ENCODE data around the gene SORL1. TPM values are rescaled to one million over a fixed set of nuclear protein-coding genes. Genes with fewer than 3 reads are reported as not detected.

Gene SORL1
- total and polyA plus RNA-seq, 4 donors, result 21.4 to 80.6 (median 29.3) TPM

DNA sequence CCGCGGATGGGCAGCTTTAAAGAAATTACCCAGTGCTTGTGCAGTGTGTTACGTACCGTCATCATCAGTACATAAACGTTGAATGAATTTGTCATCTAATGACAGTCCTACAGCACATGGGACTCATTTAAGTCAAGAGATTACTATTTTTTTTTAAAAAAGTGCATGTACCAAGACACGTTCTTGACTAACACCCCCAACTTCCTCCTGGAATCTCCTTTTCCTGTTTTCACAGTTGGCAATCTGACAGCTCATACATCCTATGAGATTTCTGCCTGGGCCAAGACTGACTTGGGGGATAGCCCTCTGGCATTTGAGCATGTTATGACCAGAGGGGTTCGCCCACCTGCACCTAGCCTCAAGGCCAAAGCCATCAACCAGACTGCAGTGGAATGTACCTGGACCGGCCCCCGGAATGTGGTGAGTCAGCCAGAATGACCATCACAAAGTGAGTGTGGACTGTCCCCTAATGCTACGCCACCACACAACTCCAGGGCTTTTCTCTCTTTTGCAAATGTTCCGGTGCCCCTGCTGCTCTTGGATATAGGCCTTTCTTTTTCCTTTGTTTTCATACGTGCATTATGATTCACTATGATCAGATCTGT is 162.6 kb downstream of the SORL1 start:
- Histone ChIP-seq H3K27ac (ENCODE audit: low read depth, low read length) (no peak overlapping the region), H3K27me3 (ENCODE audit: control insufficient read depth, insufficient read depth, low read length) (no peaks in the 10 kb centered on the region), H3K4me3 (ENCODE audit: low read depth, low read length) (no peak overlapping the region), H3K4me1 (ENCODE audit: control insufficient read depth, insufficient read depth, low read length) (no peaks in the 10 kb centered on the region), H3K36me3 (ENCODE audit: control insufficient read depth, insufficient read depth, low read length) (peaks cover 29% of the 10 kb centered on the region), H3K9me3 (ENCODE audit: control insufficient read depth, insufficient read depth, low read length) (no peaks in the 10 kb centered on the region)
- WGBS (ENCODE audit: insufficient coverage), result 96% methylated on average over 8 of the region's 12 CpGs
- DNase-seq (ENCODE audit: low read depth in 4 of 6, low spot score in 6 of 6), result no peak

DNA sequence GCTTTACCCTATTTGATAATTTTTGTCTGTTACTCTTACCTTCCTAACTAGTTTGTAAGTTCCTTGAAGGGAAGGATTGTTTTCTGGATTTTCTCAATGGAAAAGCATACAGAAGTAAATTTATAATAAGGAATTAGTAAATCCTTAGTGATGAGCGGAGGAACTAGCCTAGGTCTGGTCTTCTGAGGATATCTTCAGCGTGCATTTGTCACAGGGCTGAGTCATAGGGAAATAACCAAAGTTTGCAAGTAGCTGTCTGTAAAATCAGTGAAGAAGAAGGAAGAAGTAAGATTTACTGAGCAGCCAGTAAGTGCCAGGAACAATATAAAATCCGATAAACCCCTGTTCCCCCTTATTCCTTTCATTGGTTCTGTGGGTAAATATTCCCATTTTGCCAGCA is 163.4 kb downstream of the SORL1 start:
- H3K27ac ChIP-seq (ENCODE audit: low read depth, low read length), result no peak overlapping the region
- 90% methylated on average over 2 of the region's 3 CpGs for WGBS (ENCODE audit: insufficient coverage)
- H3K27me3 ChIP-seq (ENCODE audit: control insufficient read depth, insufficient read depth, low read length), result no peaks in the 10 kb centered on the region
- no peaks in the 10 kb centered on the region for H3K4me1 ChIP-seq (ENCODE audit: control insufficient read depth, insufficient read depth, low read length)
- H3K36me3 ChIP-seq (ENCODE audit: control insufficient read depth, insufficient read depth, low read length), result peaks cover 34% of the 10 kb centered on the region
- H3K4me3 ChIP-seq (ENCODE audit: low read depth, low read length), result no peak overlapping the region
- DNase-seq (ENCODE audit: low read depth in 4 of 6, low spot score in 6 of 6), result no peak
- no peaks in the 10 kb centered on the region for H3K9me3 ChIP-seq (ENCODE audit: control insufficient read depth, insufficient read depth, low read length)

DNA sequence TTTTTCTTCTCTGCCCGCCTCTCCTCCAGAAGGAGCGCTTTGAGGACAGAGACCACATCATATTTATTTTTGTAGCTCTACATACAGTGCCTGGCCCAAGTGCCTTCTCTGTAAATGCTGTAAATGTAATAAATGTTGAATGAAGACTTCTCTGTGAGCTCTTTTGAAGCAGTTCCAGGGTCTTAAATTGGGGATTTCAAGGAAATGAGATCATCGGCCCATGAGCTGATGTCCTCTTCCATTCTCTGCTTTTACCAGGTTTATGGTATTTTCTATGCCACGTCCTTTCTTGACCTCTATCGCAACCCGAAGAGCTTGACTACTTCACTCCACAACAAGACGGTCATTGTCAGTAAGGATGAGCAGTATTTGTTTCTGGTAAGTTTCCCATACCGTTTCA is 166.4 kb downstream of the SORL1 start:
- Histone ChIP-seq H3K27me3 (ENCODE audit: control insufficient read depth, insufficient read depth, low read length) (no peaks in the 10 kb centered on the region), H3K4me1 (ENCODE audit: control insufficient read depth, insufficient read depth, low read length) (no peaks in the 10 kb centered on the region), H3K4me3 (ENCODE audit: low read depth, low read length) (no peak overlapping the region), H3K36me3 (ENCODE audit: control insufficient read depth, insufficient read depth, low read length) (peaks cover 51% of the 10 kb centered on the region), H3K27ac (ENCODE audit: low read depth, low read length) (no peak overlapping the region), H3K9me3 (ENCODE audit: control insufficient read depth, insufficient read depth, low read length) (no peaks in the 10 kb centered on the region)
- no peak for DNase-seq (ENCODE audit: low read depth in 4 of 6, low spot score in 6 of 6)
- WGBS (ENCODE audit: insufficient coverage), result 100% methylated on average over 1 of the region's 8 CpGs

DNA sequence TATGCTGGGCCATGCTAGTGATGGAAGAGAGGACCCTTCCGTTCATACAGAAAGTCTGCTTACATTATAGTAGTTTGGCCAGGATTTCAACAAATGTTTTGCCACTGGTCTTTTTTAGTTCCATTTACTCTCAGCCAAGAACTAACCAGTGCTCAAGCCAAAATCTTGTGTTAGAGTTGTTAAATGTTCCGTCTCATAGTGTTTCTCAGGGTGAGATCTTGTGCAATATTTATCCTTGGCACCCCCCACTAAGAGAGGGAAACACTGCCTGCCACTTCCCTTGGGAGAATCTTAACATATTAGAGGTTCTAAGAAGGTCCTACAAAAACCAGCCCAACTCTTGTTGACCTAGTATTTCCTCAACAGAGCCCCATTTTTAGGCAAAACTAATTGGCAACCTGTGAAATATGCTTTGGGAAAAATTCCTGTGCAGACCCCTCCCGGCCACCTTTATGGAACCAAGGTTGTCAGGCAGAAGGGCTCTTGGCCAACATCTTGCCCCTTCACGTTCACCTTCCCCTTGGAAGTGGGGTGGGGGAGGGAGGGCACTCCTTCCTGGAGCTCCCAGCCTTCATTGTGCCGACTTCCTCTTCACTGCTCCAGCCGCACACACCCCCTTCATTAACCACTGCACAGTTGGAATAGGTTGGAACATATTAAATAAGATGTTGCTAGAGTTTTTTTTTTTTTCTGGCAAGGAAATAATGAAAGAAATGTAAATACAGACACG is 173.8 kb downstream of the SORL1 start:
- WGBS (ENCODE audit: insufficient coverage), result 89% methylated on average over 1 of the region's 7 CpGs
- H3K27ac ChIP-seq (ENCODE audit: low read depth, low read length), result peak overlapping the region; percentile 15
- H3K27me3 ChIP-seq (ENCODE audit: control insufficient read depth, insufficient read depth, low read length), result no peaks in the 10 kb centered on the region
- peaks cover 39% of the 10 kb centered on the region for H3K36me3 ChIP-seq (ENCODE audit: control insufficient read depth, insufficient read depth, low read length)
- H3K9me3 ChIP-seq (ENCODE audit: control insufficient read depth, insufficient read depth, low read length), result no peaks in the 10 kb centered on the region
- H3K4me3 ChIP-seq (ENCODE audit: low read depth, low read length), result no peak overlapping the region
- peaks cover 9% of the 10 kb centered on the region for H3K4me1 ChIP-seq (ENCODE audit: control insufficient read depth, insufficient read depth, low read length)
- peak in 1 of 6 donors; percentile 74 for DNase-seq (ENCODE audit: low read depth in 4 of 6, low spot score in 6 of 6)

DNA sequence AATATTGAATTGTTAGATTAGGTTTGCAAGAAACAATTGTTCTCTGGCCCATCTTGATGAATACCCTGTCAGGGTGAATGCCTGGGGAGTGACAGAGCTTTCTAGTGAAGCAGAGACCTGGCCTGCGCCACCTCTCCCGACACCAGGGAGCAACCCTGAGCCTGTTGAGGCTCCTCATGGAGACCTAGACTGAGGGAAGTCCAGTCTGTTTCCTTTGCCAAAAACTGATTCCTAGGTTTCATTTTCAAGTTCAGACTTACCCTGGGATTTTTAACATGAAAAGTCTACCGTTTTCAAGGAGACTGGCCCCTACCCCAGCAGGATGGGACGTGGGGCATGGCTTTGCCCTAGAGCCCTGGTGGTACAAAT is 174.4 kb downstream of the SORL1 start:
- H3K36me3 ChIP-seq (ENCODE audit: control insufficient read depth, insufficient read depth, low read length), result peaks cover 33% of the 10 kb centered on the region
- peaks cover 9% of the 10 kb centered on the region for H3K4me1 ChIP-seq (ENCODE audit: control insufficient read depth, insufficient read depth, low read length)
- H3K27me3 ChIP-seq (ENCODE audit: control insufficient read depth, insufficient read depth, low read length), result no peaks in the 10 kb centered on the region
- H3K27ac ChIP-seq (ENCODE audit: low read depth, low read length), result no peak overlapping the region
- no peaks in the 10 kb centered on the region for H3K9me3 ChIP-seq (ENCODE audit: control insufficient read depth, insufficient read depth, low read length)
- no peak for DNase-seq (ENCODE audit: low read depth in 4 of 6, low spot score in 6 of 6)
- WGBS (ENCODE audit: insufficient coverage), result 100% methylated on average over 3 of the region's 4 CpGs
- H3K4me3 ChIP-seq (ENCODE audit: low read depth, low read length), result no peak overlapping the region

DNA sequence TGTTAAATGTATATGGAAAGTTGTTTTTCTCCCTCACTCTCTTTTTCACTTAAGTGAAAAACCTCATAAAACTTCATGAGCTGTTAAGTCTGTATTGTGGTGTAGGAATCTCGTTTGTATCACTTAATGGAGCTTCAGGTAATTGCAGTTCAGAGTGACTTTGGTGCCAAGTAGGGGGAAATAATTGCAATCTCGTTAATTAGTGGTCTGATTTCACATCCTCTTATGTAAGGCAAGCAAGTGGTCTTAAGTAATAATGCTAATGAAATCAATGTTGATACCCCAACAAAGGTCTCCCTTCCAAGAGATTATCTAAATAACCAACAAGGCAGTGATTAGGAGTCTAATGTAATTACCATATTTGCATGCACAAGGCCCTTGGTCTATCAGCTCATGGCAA is 174.9 kb downstream of the SORL1 start:
- Histone ChIP-seq H3K27me3 (ENCODE audit: control insufficient read depth, insufficient read depth, low read length) (no peaks in the 10 kb centered on the region), H3K27ac (ENCODE audit: low read depth, low read length) (no peak overlapping the region), H3K9me3 (ENCODE audit: control insufficient read depth, insufficient read depth, low read length) (no peaks in the 10 kb centered on the region), H3K4me3 (ENCODE audit: low read depth, low read length) (no peak overlapping the region), H3K36me3 (ENCODE audit: control insufficient read depth, insufficient read depth, low read length) (peaks cover 30% of the 10 kb centered on the region), H3K4me1 (ENCODE audit: control insufficient read depth, insufficient read depth, low read length) (peaks cover 9% of the 10 kb centered on the region)
- peak in 3 of 6 donors; percentile 9 to 86 (median 38) for DNase-seq (ENCODE audit: low read depth in 4 of 6, low spot score in 6 of 6)
- WGBS (ENCODE audit: insufficient coverage), result no CpG with 5 or more reads among the region's 2 CpGs

DNA sequence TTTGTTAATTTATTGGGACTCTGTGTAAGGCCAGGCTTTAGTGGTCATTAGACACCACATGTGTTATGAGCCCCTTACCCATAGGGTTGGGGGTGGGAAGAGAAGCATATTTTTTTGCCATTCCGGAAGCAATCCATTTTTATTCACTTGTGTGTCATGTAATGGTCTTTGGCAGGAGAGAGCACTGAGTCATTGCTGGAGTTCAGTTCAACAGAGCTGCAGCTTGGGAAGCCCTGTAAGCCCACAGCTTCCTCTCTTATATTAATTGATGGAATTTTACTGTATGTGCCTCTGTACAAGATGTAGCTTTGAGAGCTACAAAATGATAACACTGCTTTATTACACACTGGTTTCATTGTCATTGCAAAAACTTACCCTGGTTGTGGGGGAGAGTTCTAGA is 177.9 kb downstream of the SORL1 start:
- H3K36me3 ChIP-seq (ENCODE audit: control insufficient read depth, insufficient read depth, low read length), result peaks cover 22% of the 10 kb centered on the region
- WGBS (ENCODE audit: insufficient coverage), result no CpG with 5 or more reads among the region's 1 CpG
- H3K27ac ChIP-seq (ENCODE audit: low read depth, low read length), result no peak overlapping the region
- DNase-seq (ENCODE audit: low read depth in 4 of 6, low spot score in 6 of 6), result no peak
- H3K4me1 ChIP-seq (ENCODE audit: control insufficient read depth, insufficient read depth, low read length), result peaks cover 9% of the 10 kb centered on the region
- no peak overlapping the region for H3K4me3 ChIP-seq (ENCODE audit: low read depth, low read length)
- no peaks in the 10 kb centered on the region for H3K27me3 ChIP-seq (ENCODE audit: control insufficient read depth, insufficient read depth, low read length)
- H3K9me3 ChIP-seq (ENCODE audit: control insufficient read depth, insufficient read depth, low read length), result no peaks in the 10 kb centered on the region

DNA sequence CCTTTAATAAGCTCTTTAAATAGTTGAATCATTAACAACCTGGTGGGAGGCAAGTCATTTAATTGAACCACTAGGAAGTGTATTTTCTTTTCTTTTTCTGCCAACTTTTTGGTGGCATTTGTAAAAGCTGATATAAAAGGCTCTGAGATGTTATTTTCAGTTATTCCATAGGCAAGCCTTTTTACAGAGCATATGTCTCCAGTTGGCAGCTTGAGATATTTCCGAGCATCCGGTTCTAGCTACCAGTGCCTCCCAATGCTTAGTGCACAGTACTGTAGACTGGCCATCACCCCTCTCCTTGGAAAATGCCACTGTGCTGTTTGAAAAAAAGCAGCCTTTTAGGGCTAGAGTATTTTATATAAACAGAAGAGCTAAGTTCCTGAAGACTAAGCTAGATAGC is 179.3 kb downstream of the SORL1 start:
- H3K4me3 ChIP-seq (ENCODE audit: low read depth, low read length), result no peak overlapping the region
- no CpG with 5 or more reads among the region's 2 CpGs for WGBS (ENCODE audit: insufficient coverage)
- DNase-seq (ENCODE audit: low read depth in 4 of 6, low spot score in 6 of 6), result peak in 1 of 6 donors; percentile 73
- peaks cover 19% of the 10 kb centered on the region for H3K36me3 ChIP-seq (ENCODE audit: control insufficient read depth, insufficient read depth, low read length)
- H3K9me3 ChIP-seq (ENCODE audit: control insufficient read depth, insufficient read depth, low read length), result no peaks in the 10 kb centered on the region
- peaks cover 3% of the 10 kb centered on the region for H3K4me1 ChIP-seq (ENCODE audit: control insufficient read depth, insufficient read depth, low read length)
- no peaks in the 10 kb centered on the region for H3K27me3 ChIP-seq (ENCODE audit: control insufficient read depth, insufficient read depth, low read length)
- no peak overlapping the region for H3K27ac ChIP-seq (ENCODE audit: low read depth, low read length)

DNA sequence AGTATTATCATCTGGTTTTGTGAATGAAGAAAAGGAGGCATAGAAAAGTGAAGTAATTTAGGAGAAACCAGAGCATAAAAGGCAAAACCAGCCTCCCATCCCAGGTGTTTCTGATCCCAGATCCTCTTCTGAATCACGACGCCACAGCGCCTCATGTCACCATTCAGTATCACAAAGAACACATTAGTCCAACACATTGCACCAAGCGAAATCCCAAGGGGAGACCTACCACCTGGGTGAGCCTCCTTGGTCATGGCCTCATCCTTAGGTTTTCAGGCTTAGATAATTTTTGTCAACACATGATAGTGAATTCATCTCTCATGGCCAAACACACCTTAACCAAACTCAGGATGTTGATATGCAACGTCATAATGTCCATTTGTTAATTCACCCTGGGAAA is 182.2 kb downstream of the SORL1 start:
- no peaks in the 10 kb centered on the region for H3K27me3 ChIP-seq (ENCODE audit: control insufficient read depth, insufficient read depth, low read length)
- no peaks in the 10 kb centered on the region for H3K9me3 ChIP-seq (ENCODE audit: control insufficient read depth, insufficient read depth, low read length)
- H3K4me3 ChIP-seq (ENCODE audit: low read depth, low read length), result no peak overlapping the region
- H3K36me3 ChIP-seq (ENCODE audit: control insufficient read depth, insufficient read depth, low read length), result peaks cover 4% of the 10 kb centered on the region
- no peaks in the 10 kb centered on the region for H3K4me1 ChIP-seq (ENCODE audit: control insufficient read depth, insufficient read depth, low read length)
- DNase-seq (ENCODE audit: low read depth in 4 of 6, low spot score in 6 of 6), result no peak
- no peak overlapping the region for H3K27ac ChIP-seq (ENCODE audit: low read depth, low read length)
- WGBS (ENCODE audit: insufficient coverage), result 100% methylated on average over 4 of the region's 5 CpGs

DNA sequence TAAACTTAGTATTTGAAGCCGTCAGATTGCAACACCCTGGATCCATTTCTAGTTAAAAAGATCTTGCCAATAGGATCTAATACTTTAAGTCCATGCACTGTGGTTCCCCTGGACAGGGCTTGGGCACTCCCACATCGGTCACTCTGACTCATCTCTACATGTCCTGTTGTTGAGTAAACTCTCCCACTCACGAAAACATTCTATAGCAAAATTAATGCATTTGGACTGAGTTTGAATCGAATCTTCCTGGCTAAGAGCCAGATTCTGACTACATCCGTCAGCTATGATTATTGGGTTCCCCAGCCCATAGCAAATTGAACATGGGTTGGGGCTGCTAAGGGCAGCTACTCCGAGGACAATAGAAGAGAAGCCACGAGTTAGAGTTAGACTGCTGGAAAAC is 182.8 kb downstream of the SORL1 start:
- Histone ChIP-seq H3K4me1 (ENCODE audit: control insufficient read depth, insufficient read depth, low read length) (no peaks in the 10 kb centered on the region), H3K27me3 (ENCODE audit: control insufficient read depth, insufficient read depth, low read length) (no peaks in the 10 kb centered on the region), H3K36me3 (ENCODE audit: control insufficient read depth, insufficient read depth, low read length) (peaks cover 3% of the 10 kb centered on the region), H3K9me3 (ENCODE audit: control insufficient read depth, insufficient read depth, low read length) (no peaks in the 10 kb centered on the region), H3K4me3 (ENCODE audit: low read depth, low read length) (no peak overlapping the region), H3K27ac (ENCODE audit: low read depth, low read length) (no peak overlapping the region)
- DNase-seq (ENCODE audit: low read depth in 4 of 6, low spot score in 6 of 6), result no peak
- WGBS (ENCODE audit: insufficient coverage), result 87% methylated on average over 3 of the region's 7 CpGs

All from spinal cord (tissue), 10 donors.